ENCODE data around the gene POPDC2. TPM values are rescaled to one million over a fixed set of nuclear protein-coding genes. Genes with fewer than 3 reads are reported as not detected.

POPDC2 gene
- total RNA-seq, 2 donors from 2014 or later = 4.2 to 4.3 TPM

GRCh38 chr3:119662604-119663373, 2.4 kb upstream of the POPDC2 start:
- no peak overlapping the region for H3K4me3 Mint-ChIP-seq
- H3K27ac Mint-ChIP-seq = peak overlapping the region; percentile 68
- no peak for ATAC-seq
- no peaks in the 10 kb centered on the region for H3K36me3 Mint-ChIP-seq (ENCODE audit: low read depth)
- no peaks in the 10 kb centered on the region for H3K27me3 Mint-ChIP-seq
- no peak for DNase-seq
- peaks cover 3% of the 10 kb centered on the region for H3K4me1 Mint-ChIP-seq
- H3K9me3 ChIP-seq (ENCODE audit: control insufficient read depth, low read length, poor library complexity, severe bottlenecking) = no peaks in the 10 kb centered on the region

DNA sequence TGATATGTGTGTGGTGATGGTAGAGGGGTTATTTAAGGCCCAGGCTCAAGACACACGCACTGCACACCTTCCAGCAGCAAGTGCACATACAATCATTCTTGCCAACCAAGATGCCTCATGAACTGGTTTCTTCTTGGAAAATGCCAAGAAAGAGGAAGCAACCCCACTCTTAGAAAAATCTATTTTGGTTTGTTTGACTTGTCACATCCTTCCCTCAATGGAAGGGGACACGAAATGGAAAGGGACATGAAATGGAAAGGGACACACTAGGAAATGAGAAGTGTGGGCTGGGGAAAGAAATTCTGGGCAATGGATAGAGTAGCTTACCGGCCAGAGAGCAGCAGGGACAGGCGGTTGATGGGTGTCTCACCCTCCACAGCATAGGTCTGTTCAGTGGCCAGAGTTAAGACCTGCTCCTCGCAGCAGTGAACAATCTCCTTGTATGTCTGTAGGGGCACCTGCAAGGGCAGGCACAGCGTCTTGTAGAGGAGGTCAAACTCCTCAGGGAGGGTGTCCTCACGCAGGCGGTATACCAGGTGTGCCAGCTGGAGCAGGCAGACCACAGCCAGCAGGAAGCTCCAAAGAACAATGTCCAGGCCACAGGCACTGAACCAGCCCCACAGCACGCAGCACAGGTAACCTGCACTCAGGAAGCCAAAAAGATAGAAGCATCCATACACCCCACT, 640 bp downstream of the POPDC2 start:
- Mint-ChIP-seq H3K27me3 (no peaks in the 10 kb centered on the region), H3K4me3 (no peak overlapping the region)

DNA sequence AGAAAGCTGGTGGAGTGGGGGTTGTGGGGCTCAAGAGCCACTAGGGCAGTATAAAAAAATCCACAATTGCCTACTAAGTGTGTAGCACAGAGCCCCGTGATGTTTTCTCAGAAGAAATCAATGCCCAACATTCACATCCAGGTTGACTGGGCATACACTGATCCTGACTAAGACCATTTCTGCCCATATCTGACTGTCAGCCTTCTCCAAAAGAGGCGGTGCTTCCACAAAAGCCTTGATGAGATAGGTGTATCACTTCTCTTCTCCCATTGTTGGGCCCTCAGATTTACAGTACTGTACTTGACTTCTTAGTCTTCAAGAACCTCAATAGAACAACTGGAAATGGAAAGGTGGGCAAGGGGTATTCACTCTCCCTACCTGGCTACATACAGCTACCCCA, 1.4 kb downstream of the POPDC2 start:
- no peak overlapping the region for H3K4me3 Mint-ChIP-seq
- ATAC-seq (no peak), DNase-seq (no peak)
- H3K27me3 Mint-ChIP-seq = no peaks in the 10 kb centered on the region
- peaks cover 3% of the 10 kb centered on the region for H3K4me1 Mint-ChIP-seq
- H3K27ac Mint-ChIP-seq = no peak overlapping the region
- peaks cover 5% of the 10 kb centered on the region for H3K36me3 Mint-ChIP-seq (ENCODE audit: low read depth)
- H3K9me3 ChIP-seq (ENCODE audit: control insufficient read depth, low read length, poor library complexity, severe bottlenecking) = no peaks in the 10 kb centered on the region

More for the DNA sequence above, 640 bp downstream of the POPDC2 start:
- no peak for ATAC-seq
- no peaks in the 10 kb centered on the region for H3K9me3 ChIP-seq (ENCODE audit: control insufficient read depth, low read length, poor library complexity, severe bottlenecking)
- Mint-ChIP-seq H3K4me1 (peaks cover 3% of the 10 kb centered on the region), H3K27ac (no peak overlapping the region), H3K36me3 (ENCODE audit: low read depth) (peaks cover 3% of the 10 kb centered on the region)
- no peak for DNase-seq

- H3K27ac Mint-ChIP-seq = no peak overlapping the region
- no peak overlapping the region for H3K4me3 Mint-ChIP-seq
- peaks cover 8% of the 10 kb centered on the region for H3K36me3 Mint-ChIP-seq (ENCODE audit: low read depth)
- no peaks in the 10 kb centered on the region for H3K9me3 ChIP-seq (ENCODE audit: control insufficient read depth, low read length, poor library complexity, severe bottlenecking)
- DNase-seq (no peak), ATAC-seq (no peak)
- no peaks in the 10 kb centered on the region for H3K27me3 Mint-ChIP-seq
- H3K4me1 Mint-ChIP-seq = peaks cover 3% of the 10 kb centered on the region
These were observed 2.3 kb downstream of the POPDC2 start for GRCh38 chr3:119657887-119658702.

- Mint-ChIP-seq H3K4me1 (peaks cover 4% of the 10 kb centered on the region), H3K27me3 (no peaks in the 10 kb centered on the region), H3K4me3 (no peak overlapping the region), H3K36me3 (ENCODE audit: low read depth) (peaks cover 18% of the 10 kb centered on the region), H3K27ac (no peak overlapping the region)
- H3K9me3 ChIP-seq (ENCODE audit: control insufficient read depth, low read length, poor library complexity, severe bottlenecking) = no peaks in the 10 kb centered on the region
- DNase-seq (no peak), ATAC-seq (no peak)
These were observed 6.5 kb downstream of the POPDC2 start for GRCh38 chr3:119653876-119654275.

- peaks cover 8% of the 10 kb centered on the region for H3K4me1 Mint-ChIP-seq
- ATAC-seq (no peak), DNase-seq (no peak)
- peaks cover 24% of the 10 kb centered on the region for H3K36me3 Mint-ChIP-seq (ENCODE audit: low read depth)
- no peak overlapping the region for H3K4me3 Mint-ChIP-seq
- H3K9me3 ChIP-seq (ENCODE audit: control insufficient read depth, low read length, poor library complexity, severe bottlenecking) = no peaks in the 10 kb centered on the region
- H3K27ac Mint-ChIP-seq = no peak overlapping the region
- no peaks in the 10 kb centered on the region for H3K27me3 Mint-ChIP-seq
These were observed 7.9 kb downstream of the POPDC2 start for GRCh38 chr3:119652306-119653033.

GRCh38 chr3:119649761-119650160, 10.6 kb downstream of the POPDC2 start:
- no peaks in the 10 kb centered on the region for H3K27me3 Mint-ChIP-seq
- H3K36me3 Mint-ChIP-seq (ENCODE audit: low read depth) = peaks cover 29% of the 10 kb centered on the region
- ATAC-seq = no peak
- DNase-seq = no peak
- no peaks in the 10 kb centered on the region for H3K9me3 ChIP-seq (ENCODE audit: control insufficient read depth, low read length, poor library complexity, severe bottlenecking)
- H3K27ac Mint-ChIP-seq = peak overlapping the region; percentile 27
- peaks cover 10% of the 10 kb centered on the region for H3K4me1 Mint-ChIP-seq
- H3K4me3 Mint-ChIP-seq = no peak overlapping the region

GRCh38 chr3:119647843-119648575, 12.4 kb downstream of the POPDC2 start:
- H3K9me3 ChIP-seq (ENCODE audit: control insufficient read depth, low read length, poor library complexity, severe bottlenecking) = no peaks in the 10 kb centered on the region
- DNase-seq = no peak
- Mint-ChIP-seq H3K4me1 (peaks cover 10% of the 10 kb centered on the region), H3K4me3 (no peak overlapping the region), H3K36me3 (ENCODE audit: low read depth) (peaks cover 24% of the 10 kb centered on the region), H3K27ac (no peak overlapping the region), H3K27me3 (no peaks in the 10 kb centered on the region)
- no peak for ATAC-seq

DNA sequence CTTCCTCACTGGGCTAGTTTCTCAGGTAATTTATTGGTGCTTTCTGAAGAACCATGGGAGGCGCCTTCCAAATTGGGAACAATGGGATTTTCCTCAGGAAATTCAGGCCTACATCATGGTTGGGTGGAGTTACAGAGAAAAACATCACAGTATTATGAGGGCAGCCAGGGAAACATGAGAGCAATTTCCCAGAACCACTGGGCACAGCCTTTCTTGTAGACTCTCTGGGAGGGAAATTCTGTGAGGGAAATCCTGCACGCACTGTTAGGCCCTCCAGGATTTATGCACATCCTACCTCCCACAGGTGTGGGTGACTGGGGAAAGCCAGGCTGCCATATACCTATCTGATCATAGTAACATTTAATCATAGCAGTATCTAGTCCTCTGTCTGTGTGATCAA, 13.2 kb downstream of the POPDC2 start:
- peaks cover 24% of the 10 kb centered on the region for H3K36me3 Mint-ChIP-seq (ENCODE audit: low read depth)
- H3K27ac Mint-ChIP-seq = peak overlapping the region; percentile 14

GRCh38 chr3:119645813-119646212, 14.6 kb downstream of the POPDC2 start:
- ATAC-seq = no peak
- Mint-ChIP-seq H3K4me3 (no peak overlapping the region), H3K27ac (peak overlapping the region; percentile 59), H3K27me3 (no peaks in the 10 kb centered on the region), H3K36me3 (ENCODE audit: low read depth) (peaks cover 28% of the 10 kb centered on the region), H3K4me1 (peaks cover 10% of the 10 kb centered on the region)
- H3K9me3 ChIP-seq (ENCODE audit: control insufficient read depth, low read length, poor library complexity, severe bottlenecking) = no peaks in the 10 kb centered on the region
- DNase-seq = no peak

More for the DNA sequence above, 13.2 kb downstream of the POPDC2 start:
- ATAC-seq (no peak), DNase-seq (no peak)
- peaks cover 10% of the 10 kb centered on the region for H3K4me1 Mint-ChIP-seq
- no peak overlapping the region for H3K4me3 Mint-ChIP-seq
- H3K9me3 ChIP-seq (ENCODE audit: control insufficient read depth, low read length, poor library complexity, severe bottlenecking) = no peaks in the 10 kb centered on the region
- H3K27me3 Mint-ChIP-seq = no peaks in the 10 kb centered on the region

DNA sequence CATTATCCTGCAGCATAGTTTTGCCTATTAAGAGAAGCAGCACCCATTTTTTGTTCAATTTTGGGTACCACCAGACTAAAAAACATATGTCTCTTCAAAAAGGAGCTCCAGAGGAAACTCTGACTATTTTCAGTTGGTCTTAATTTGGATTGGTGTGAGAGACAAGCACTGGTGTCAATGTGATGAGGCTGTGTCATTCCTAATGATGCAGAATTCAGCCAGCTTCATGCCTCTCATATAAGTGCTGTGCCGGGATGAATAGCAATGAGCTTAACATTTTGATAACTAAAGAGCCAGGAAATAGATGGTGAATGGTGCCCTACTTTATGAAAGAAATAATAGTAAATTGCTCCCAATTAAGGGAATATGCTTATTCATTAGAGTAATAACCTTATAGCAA, 15.9 kb downstream of the POPDC2 start:
- Mint-ChIP-seq H3K27ac (no peak overlapping the region), H3K4me3 (no peak overlapping the region), H3K36me3 (ENCODE audit: low read depth) (peaks cover 21% of the 10 kb centered on the region), H3K27me3 (no peaks in the 10 kb centered on the region), H3K4me1 (peaks cover 10% of the 10 kb centered on the region)
- ATAC-seq (no peak), DNase-seq (no peak)
- no peaks in the 10 kb centered on the region for H3K9me3 ChIP-seq (ENCODE audit: control insufficient read depth, low read length, poor library complexity, severe bottlenecking)

- peaks cover 18% of the 10 kb centered on the region for H3K36me3 Mint-ChIP-seq (ENCODE audit: low read depth)
- H3K27me3 Mint-ChIP-seq = no peaks in the 10 kb centered on the region
- no peak for DNase-seq
- no peaks in the 10 kb centered on the region for H3K9me3 ChIP-seq (ENCODE audit: control insufficient read depth, low read length, poor library complexity, severe bottlenecking)
- ATAC-seq = no peak
- H3K4me1 Mint-ChIP-seq = peaks cover 16% of the 10 kb centered on the region
- H3K4me3 Mint-ChIP-seq = no peak overlapping the region
- no peak overlapping the region for H3K27ac Mint-ChIP-seq
These were observed 16.9 kb downstream of the POPDC2 start for GRCh38 chr3:119643528-119643927.
